ENCODE data around the gene FAM181A.

FAM181A gene

GRCh38 chr14:93926873-93927799, at the start of gene FAM181A:
Gene FAM181A (plus strand): TSS chr14:93927344. CDS start chr14:93928286, 942 bp downstream.
- DNase-seq, result no peak

GRCh38 chr14:93878212-93878611, 48.9 kb upstream of the FAM181A start:
- no peak for DNase-seq

GRCh38 chr14:93878871-93879270, 48.3 kb upstream of the FAM181A start:
- no peak for DNase-seq

GRCh38 chr14:93879362-93879983, 47.7 kb upstream of the FAM181A start:
- DNase-seq, result no peak

GRCh38 chr14:93880021-93880820, 46.9 kb upstream of the FAM181A start:
- no peak for DNase-seq

- DNase-seq, result no peak
These were observed 42.2 kb upstream of the FAM181A start for GRCh38 chr14:93884950-93885349.

- no peak for DNase-seq
These were observed 38.1 kb upstream of the FAM181A start for GRCh38 chr14:93888995-93889394.

GRCh38 chr14:93889739-93890483, 37.2 kb upstream of the FAM181A start:
- no peak for DNase-seq

- no peak for DNase-seq
These were observed 35.2 kb upstream of the FAM181A start for GRCh38 chr14:93891756-93892504.

- DNase-seq, result no peak
These were observed 34.7 kb upstream of the FAM181A start for GRCh38 chr14:93892505-93892839.

GRCh38 chr14:93892923-93893558, 34.1 kb upstream of the FAM181A start:
- DNase-seq, result peak; percentile 70

- DNase-seq, result no peak
These were observed 33.4 kb upstream of the FAM181A start for GRCh38 chr14:93893661-93894261.

- DNase-seq, result no peak
These were observed 32.0 kb upstream of the FAM181A start for GRCh38 chr14:93895023-93895604.

GRCh38 chr14:93897476-93897845, 29.7 kb upstream of the FAM181A start:
- no peak for DNase-seq

GRCh38 chr14:93898081-93898611, 29.0 kb upstream of the FAM181A start:
- DNase-seq, result no peak

- DNase-seq, result no peak
These were observed 28.4 kb upstream of the FAM181A start for GRCh38 chr14:93898731-93899130.

- no peak for DNase-seq
These were observed 25.3 kb upstream of the FAM181A start for GRCh38 chr14:93901813-93902212.

- no peak for DNase-seq
These were observed 24.4 kb upstream of the FAM181A start for GRCh38 chr14:93902619-93903307.

- no peak for DNase-seq
These were observed 23.6 kb upstream of the FAM181A start for GRCh38 chr14:93903342-93904184.

Measured in CD4-positive, alpha-beta T cell treated with Interleukin-6 for 4 hours (primary cell).